Psoas muscle (tissue), 8 donors: ENCODE data around the gene SCAMP5. TPM values are rescaled to one million over a fixed set of nuclear protein-coding genes. Genes with fewer than 3 reads are reported as not detected.

Experiments used
- ATAC-seq, 4 donors: fragments of 200-7000 bp; cut with Tn5 transposase; one replicate each; pipeline ENCODE4 v1.9.1; 2020; ENCODE audit warnings: moderate library complexity in 3 of 4, mild to moderate bottlenecking in 2 of 4
- DNase-seq, 2 donors: peaks; one replicate each; pipeline ENCODE4 v3.0.0-alpha.2; 2020
- H3K27ac ChIP-seq: fragments of 200-600 bp; one replicate; pipeline ENCODE4 v1.8.0; 2022
- H3K27me3 ChIP-seq, 3 donors: fragments of 200-600 bp in 1 of 3; one replicate each; pipeline versions ENCODE4 v1.6.1 to v1.8.0; 2013 to 2022; ENCODE audit warnings: low read length in 2 of 3, mild to moderate bottlenecking in 2 of 3, moderate library complexity in 1 of 3; ENCODE audit not compliant: insufficient read depth in 3 of 3
- H3K36me3 ChIP-seq, 2 donors: fragments of 200-600 bp in 1 of 2; one replicate each; pipeline versions ENCODE4 v1.6.1 to v1.8.0; 2013 to 2022; ENCODE audit warnings: low read depth in 1 of 2, mild to moderate bottlenecking in 1 of 2, moderate library complexity in 1 of 2; ENCODE audit not compliant: insufficient read depth in 1 of 2
- H3K4me1 ChIP-seq: fragments of 200-600 bp; one replicate; pipeline ENCODE4 v1.8.0; 2022
- H3K4me3 ChIP-seq: fragments of 200-600 bp; one replicate; pipeline ENCODE4 v1.8.0; 2022; ENCODE audit warnings: mild to moderate bottlenecking
- H3K9me3 ChIP-seq: fragments of 200-600 bp; one replicate; pipeline ENCODE4 v1.8.0; 2022
- CTCF ChIP-seq: fragments of 200-600 bp; IDR thresholded peaks from one replicate; pipeline ENCODE4 v1.8.0; 2022; ENCODE audit warnings: antibody characterized with exemption
- WGBS, 3 donors: extraction: QIAGEN DNeasy Blood & Tissue Kit; methylation state at CpG; one replicate each; pipeline versions ENCODE4 v1.1.6 to v1.1.7; 2013; 5-methylcytosine and 5-hydroxymethylcytosine counted together
- intact Hi-C, 2 donors: fragments of 100-400 bp; cut with DNase I; formaldehyde crosslinking; loops; one replicate each; pipeline versions ENCODE4 v1.11.0 to v1.14.2; 2022
- polyA plus RNA-seq, 3 donors: library from polyadenylated mRNA; stranded (reverse); fragments of 200-250 nt; gene quantifications; one replicate each; pipeline ENCODE4 v1.2.3, GENCODE V29; 2013
- total RNA-seq, 4 donors: library from RNA; stranded (reverse); fragmentation: NEBNext Ultra II Directional in 2 of 4; extraction: Animal tissue kit (Norgen Biotek cat#: 25700) in 2 of 4; gene quantifications; one replicate each; pipeline versions ENCODE4 v1.2.1 to v1.2.4, GENCODE V29; 2021 to 2023
- donor health status: healthy with polysubstance abuse.
- donor health status: DM: no; HTN: no; CAD: no; lungs with moderate emphysema.
- donor health status: Bipolar disorder and iron deficiency.
- donor health status: healthy.
- donor health status: DM: yes; HTN: yes; CAD: no.
- donor health status: DM: no; HTN: no; CAD: no.
- donor health status: DM: no; HTN: no; CAD: no.
- donor health status: DM: yes; HTN: yes; CAD: no.

SCAMP5 gene
- total and polyA plus RNA-seq, 7 donors: 0.03 to 6.3 (median 0.60) TPM; not detected in 1

- H3K27ac ChIP-seq: no peak overlapping the region
- no peaks in the 10 kb centered on the region for H3K4me1 ChIP-seq
- ATAC-seq (no peak), DNase-seq (no peak)
- peaks cover 0 to 11% (median 3%) of the 10 kb centered on the region in 3 donors for H3K27me3 ChIP-seq
- no peaks in the 10 kb centered on the region for H3K9me3 ChIP-seq
- intact Hi-C loops: no loop called here
- H3K4me3 ChIP-seq: no peak overlapping the region
- TF ChIP-seq CTCF: no peak
- no peaks in the 10 kb centered on the region for H3K36me3 ChIP-seq
Measured at GRCh38 chr15:74989527-74989926, 5.8 kb upstream of the SCAMP5 start.

GRCh38 chr15:74992619-74993018 is 2.7 kb upstream of the SCAMP5 start:
- peaks cover 5% of the 10 kb centered on the region for H3K4me1 ChIP-seq
- DNase-seq (no peak), ATAC-seq (no peak)
- TF ChIP-seq CTCF: no peak
- WGBS, 3 donors: 35 to 55% (median 48%) methylated on average over 1 of the region's 1 CpG
- no peak overlapping the region for H3K4me3 ChIP-seq
- H3K27ac ChIP-seq: no peak overlapping the region
- peaks cover 0 to 26% (median 6%) of the 10 kb centered on the region in 3 donors for H3K27me3 ChIP-seq
- no peaks in the 10 kb centered on the region for H3K9me3 ChIP-seq
- intact Hi-C loops: no loop called here
- H3K36me3 ChIP-seq: no peaks in the 10 kb centered on the region

GRCh38 chr15:74994236-74994635 is 1.1 kb upstream of the SCAMP5 start:
- intact Hi-C loops: no loop called here

GRCh38 chr15:74994685-74995084 is 678 bp upstream of the SCAMP5 start:
- ATAC-seq (no peak), DNase-seq (no peak)
- no peak overlapping the region for H3K4me3 ChIP-seq
- H3K9me3 ChIP-seq: no peaks in the 10 kb centered on the region
- no peaks in the 10 kb centered on the region for H3K36me3 ChIP-seq
- intact Hi-C loops: no loop called here
- no peak overlapping the region for H3K27ac ChIP-seq
- peaks cover 5% of the 10 kb centered on the region for H3K4me1 ChIP-seq
- H3K27me3 ChIP-seq: peaks cover 0 to 47% (median 6%) of the 10 kb centered on the region in 3 donors
- TF ChIP-seq CTCF: no peak
- WGBS, 3 donors: 33 to 44% (median 36%) methylated on average over 5 of the region's 5 CpGs

More at GRCh38 chr15:74994236-74994635, 1.1 kb upstream of the SCAMP5 start:
- ATAC-seq (no peak), DNase-seq (no peak)
- WGBS, 3 donors: 13 to 30% (median 22%) methylated on average over 2 of the region's 2 CpGs
- TF ChIP-seq CTCF: no peak
- Histone ChIP-seq H3K4me1 (peaks cover 5% of the 10 kb centered on the region), H3K27me3 (peaks cover 0 to 42% (median 6%) of the 10 kb centered on the region in 3 donors), H3K4me3 (no peak overlapping the region), H3K27ac (no peak overlapping the region), H3K9me3 (no peaks in the 10 kb centered on the region), H3K36me3 (no peaks in the 10 kb centered on the region)
